ENCODE measurements around the gene FNBP1L.

GRCh38 chr1:93581917-93582850 lies 134.3 kb downstream of the FNBP1L start:
- TF ChIP-seq EZH2 (IDR thresholded peaks at IDR 0.05) (no peak), POLR2AphosphoS5 (IDR thresholded peaks at IDR 0.05; ENCODE audit: borderline replicate concordance, low read depth, low read length) (no peak), FOXP2 (optimal IDR thresholded peaks at IDR 0.05; ENCODE audit: control extremely low read depth, extremely low read length, insufficient read depth) (no peak)

Measured in SK-N-MC (cell line).